Stromal cell of bone marrow (primary cell): Measurements from ENCODE around the gene MYH6.

ENCODE experiments used
- DNase-seq: peaks from one replicate; pipeline ENCODE4 v3.0.0-alpha.2; 2012; ENCODE audit warnings: low read depth

Gene MYH6

DNA sequence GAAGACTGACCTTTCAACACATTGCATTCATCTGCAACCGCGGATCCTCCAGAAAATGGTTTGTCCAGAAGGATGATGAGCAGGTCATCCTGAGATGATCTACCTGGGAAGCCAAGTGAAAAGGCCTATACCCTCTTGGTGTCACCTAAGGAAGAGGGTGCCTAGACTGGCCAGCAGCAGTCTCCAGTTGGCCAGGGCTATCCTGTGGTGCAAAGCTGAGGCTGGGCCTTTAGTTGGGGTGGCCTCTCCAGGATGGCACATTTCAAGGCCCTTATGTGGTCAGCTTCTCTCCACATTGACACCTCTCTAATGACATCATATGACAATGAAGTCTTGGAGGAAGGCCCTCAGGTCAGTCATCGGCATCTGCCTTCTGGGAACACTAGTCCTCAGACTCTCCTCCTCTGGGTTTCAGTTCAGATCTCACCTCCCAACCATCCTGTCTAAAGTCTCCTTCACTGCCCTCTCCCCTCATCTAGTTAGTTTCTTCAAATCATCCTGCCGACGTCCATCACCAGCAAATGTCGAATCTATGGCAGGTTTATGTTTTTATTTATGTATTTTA is 52.1 kb downstream of the MYH6 start:
- DNase-seq = no peak

DNA sequence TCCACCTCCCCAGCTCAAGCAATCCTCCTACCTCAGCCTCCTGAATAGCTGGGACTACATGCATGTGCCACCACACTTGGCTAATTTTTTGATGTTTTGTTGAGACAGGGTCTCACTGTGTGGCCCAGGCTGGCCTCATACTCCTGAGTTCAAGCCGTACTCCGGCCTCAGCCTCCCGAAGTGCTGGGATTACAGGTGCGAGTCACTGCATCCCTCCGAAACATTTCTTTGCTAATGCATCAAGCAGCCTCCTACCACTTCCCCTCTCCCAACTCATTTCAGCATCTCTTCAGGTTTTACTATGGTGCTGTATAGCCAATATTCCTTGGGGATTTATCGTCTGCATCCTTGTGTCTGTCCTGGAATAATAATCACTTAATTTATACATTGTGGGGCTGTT is 53.1 kb downstream of the MYH6 start:
- no peak for DNase-seq

DNA sequence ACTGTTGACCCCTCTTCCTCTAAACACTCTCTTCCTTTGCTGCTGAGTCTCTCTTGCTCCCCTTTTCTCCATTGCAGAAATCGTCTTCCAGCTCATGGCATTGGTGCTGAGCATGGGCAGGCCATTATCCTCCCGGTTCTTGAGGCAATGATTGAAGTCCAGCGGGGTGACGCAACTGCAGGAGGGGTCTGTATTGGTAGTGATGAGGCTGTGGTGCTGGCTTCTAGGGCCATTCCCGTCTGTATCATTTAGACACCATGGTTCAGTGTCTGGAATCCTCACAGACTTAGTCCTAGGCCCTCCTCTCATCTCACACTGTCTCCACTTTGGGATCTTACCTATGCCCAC is 54.7 kb downstream of the MYH6 start:
- no peak for DNase-seq

DNA sequence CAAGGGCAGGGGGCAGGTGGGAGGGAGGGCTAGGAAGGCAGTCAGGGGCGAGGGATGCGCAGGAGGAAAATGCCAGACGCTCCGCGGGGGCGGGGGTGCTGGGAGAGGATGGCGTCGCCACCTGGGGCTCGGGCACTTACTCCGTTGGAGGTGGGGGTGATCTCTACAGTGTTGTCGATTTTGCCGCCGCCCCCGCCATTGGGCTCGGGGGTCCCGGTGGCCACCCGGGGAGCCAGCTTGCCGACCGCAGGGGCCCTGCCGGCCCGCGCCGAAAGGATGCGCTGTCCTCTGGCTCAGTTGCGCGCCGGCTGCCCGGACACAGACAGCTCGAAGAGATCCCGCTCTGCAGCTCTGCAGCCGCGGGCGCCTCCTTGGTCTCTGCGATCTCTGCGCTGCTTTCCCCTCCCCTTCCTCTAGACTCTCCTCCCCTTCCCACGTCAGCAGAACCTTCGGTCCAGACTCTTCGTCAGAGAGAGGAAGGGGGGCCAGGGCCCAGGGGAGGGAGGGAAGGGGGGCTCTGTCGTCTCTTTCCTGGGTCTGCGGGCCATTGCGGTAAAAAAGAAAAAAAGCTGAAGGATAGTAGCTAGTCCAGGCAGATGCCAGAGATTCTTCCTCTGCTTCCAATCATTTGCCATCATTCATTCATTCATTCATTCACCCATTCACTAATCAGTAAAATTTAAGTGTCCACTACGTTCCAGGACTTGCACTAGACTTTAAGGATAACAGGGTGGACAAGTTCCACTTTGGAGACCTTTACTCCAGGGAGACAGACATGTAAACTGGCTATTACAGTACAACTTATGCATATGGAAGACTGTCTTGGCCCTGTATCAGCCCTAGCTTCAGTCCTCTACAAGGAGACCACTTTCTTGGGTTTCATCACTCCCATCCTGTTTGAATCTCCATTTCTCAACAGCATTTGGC is 55.3 kb downstream of the MYH6 start, which contains the start of gene SLC22A17:
Gene SLC22A17, minus strand, starts transcription at position 382 of the 927 bp plus-strand sequence.
- peak; percentile 81 for DNase-seq

DNA sequence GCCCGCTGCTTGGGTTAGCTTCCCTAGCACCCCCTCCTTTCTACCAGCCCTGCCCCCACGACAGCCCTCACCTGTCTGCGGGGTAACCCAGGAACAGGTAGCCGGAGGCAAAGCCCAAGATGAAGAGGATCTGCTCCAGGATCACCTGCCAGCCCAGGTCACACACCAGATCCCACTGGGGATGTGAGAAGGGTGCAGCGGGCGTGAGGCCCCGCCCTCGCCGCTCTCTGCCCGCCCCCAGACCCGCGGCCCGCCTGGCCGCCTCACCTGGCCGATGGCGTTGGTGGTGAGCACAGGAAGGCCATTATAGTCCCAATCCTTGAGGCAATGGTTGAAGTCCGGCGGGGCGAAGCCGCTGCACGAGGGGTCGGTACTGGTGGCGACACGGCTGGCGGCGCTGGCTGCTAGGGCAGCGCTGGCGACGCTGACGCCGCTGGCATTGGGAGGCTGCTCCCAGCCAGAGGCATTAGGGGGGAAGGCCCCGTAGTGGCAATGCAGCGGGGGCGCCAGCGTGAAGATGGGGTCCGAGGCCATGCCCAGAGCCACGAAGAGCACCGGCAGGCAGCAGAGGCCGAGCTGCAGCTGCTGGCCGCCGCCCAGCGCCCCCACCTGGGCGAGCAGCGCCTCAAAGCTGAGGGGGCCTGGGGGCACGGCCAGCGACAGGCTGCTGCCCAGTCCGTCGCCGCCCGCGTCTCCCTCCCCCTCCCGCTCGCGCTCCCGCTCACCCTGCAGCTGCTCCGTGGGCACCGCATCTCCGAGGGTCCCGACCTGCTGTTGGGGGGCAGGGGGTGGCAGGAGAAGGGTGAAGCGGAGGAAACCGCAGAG is 56.2 kb downstream of the MYH6 start:
- no peak for DNase-seq

DNA sequence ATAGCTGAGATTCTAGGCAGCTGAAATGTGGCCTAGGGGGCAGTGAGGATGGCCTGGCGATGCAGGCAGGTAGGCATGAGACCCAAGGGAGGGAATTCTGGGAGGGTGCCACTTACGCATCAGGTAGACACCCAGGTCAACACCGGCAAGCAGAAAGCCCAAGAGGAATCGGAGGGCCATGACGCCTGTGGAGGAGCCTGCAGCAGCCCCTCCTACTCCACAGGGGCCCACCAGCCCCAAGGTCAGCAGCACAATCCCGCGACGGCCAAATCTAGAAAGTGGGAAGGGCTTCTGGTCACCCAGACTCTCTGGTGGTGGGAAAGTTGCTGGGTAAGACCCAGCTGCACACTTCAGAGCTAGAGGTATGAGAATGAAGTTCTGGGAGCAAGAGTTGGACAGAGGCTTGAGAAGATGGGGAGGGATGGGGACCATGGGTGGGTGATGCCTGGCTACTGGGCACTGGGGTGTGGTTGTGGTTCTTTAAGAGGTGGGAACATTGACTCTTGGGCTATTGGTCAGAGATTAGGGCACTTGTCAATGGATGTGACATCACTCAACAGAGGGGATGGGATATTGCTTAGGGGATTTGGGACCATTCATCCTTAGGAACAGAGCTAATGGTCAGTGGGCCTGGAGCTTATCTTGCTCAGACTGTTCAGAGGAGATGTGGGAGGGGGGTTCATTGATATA is 58.8 kb downstream of the MYH6 start:
- no peak for DNase-seq

DNA sequence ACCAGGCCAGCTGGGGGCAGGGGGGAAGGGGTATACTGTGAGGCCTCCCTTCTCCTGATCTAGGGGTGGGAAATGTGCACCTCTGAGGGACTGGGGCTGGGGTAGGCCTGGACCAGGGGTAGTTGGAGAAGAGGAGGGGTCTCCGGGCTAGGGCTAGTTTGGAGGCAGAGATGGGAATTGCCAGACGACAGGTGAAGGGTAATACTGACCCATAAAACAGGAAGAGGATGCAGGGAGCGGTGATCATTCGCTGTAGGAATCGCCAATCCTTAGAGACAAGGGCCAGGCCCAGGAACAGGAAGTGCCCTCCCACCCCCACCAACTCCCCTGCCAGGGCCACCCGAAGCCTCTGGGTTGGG is 59.8 kb downstream of the MYH6 start:
- DNase-seq = no peak

DNA sequence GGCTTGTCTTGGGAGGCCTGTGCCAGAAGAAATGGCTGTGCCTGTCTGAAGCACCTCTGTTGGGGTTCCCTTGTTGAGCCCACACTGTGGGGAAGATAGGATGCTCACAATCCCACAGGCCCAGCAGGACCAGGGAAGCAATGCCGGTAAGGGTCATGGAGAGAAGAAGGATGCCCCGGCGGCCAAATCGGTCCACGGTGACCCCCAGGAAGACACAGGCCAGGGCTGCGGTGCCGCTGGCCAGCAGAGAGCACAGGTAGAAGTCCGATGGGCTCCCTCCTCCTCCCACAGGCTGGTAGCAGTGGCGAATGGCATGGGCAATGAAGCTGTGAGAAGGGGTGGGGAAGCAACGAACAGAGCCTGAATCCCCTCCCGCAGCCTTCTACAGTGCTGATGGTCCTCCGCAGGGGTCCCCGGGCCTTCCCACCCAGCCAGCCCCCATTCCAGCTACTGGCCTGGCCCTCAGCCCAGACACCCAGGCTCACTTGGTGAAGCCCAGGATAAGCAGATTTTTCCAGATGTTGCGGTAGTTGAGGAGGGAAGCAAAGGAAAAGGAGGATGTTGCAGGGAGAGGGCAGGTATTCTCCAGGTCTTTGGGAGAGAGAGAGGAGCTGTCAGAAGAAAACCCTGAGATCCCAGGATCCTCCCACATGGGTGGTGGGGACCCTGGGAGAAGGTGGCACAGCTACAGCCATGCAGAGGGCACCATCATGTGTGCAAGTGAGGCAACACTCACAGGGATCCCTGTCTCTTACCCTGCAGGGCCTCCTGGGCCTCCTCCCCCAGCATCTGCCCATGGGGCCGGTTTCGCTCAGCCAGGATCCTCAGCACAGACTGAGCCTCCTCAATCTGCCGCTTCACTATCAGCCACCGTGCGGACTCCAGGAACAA is 60.4 kb downstream of the MYH6 start:
- DNase-seq = no peak

DNA sequence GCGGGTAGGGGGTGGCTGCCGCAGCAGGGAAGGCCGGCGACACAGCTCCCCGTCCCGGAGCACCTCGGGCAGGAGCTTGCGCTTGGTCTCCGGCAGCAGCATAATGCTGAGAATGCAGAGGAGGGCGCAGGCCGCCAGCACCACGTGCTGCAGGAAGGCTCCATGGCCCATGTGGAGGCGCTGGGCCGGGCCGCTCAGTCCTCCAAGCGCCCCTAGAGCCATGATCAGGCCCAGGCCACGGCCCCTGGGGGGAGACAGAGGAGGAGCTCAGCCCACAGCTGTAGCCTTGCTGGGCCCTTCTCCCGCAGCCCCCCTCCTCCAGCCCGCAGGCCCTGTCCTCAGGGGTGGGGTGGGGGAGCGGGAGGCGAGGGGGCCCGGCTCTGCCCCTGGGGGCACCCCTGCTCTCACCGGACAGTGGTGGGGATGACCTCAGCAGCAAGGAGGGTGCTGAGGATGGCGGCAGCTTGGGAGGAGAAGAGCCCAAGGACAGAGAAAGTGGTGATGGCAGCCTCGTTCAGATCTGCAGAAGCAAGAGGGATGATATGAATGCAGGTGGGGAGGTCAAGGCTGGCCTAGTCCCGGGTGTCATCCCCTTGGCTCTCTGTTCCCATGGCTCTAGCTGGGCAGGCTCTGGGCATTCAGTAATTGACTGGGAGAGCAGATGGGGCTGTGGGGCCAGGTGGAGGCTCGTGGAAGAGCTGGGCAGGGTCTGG is 61.2 kb downstream of the MYH6 start:
- no peak for DNase-seq

DNA sequence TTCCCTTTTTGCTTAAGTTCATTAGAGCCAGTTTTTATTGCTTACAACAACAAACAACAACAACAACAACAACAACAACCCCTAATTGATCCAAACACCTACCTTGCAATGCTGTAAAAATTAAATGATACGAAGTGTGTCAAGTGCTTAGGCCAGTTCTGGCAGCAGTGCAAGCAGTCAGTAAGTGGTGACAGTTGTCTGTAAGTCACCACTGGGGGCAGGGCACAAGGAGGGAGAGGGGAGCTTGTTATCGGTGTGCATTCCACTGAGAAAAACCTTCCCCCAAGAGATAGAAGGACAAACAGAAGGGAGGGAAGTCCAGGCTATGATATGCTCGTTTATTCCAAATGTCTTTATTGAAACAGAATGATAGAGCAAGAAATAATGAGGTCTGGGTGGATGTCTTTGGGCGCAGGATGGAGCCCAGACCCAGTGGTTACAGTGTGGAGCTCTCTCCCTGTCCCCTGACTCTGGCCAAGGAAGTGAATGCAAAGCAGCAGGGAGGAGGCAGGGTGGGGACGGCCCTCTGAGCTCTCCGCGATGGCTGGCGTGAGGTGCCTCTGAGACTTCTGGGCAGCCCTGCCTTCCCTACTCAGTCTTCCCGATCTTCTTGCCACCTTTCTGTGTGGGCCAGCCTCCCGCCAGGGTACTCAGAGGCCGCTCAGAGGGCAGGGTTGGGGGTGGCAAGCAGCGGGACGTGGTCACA is 61.9 kb downstream of the MYH6 start:
- no peak for DNase-seq

DNA sequence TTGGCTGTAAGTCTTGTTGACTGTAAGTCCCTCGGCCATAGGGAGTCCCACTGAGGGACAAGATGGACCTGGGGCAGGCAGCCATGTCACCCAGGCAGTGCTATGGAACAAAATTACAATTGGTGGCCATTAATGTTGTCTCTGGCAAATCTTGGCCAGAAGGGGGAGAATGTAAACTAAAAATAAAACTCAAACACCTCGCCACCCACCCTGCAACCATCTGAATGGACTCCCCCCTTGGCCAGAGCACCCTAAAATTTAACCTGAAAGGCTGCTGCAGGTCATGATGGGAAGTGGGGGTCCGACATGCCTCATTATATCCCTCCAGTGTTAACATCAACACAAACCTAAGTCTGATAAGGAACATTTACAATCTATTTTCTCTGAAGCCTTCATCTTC is 63.6 kb downstream of the MYH6 start:
- DNase-seq = no peak

DNA sequence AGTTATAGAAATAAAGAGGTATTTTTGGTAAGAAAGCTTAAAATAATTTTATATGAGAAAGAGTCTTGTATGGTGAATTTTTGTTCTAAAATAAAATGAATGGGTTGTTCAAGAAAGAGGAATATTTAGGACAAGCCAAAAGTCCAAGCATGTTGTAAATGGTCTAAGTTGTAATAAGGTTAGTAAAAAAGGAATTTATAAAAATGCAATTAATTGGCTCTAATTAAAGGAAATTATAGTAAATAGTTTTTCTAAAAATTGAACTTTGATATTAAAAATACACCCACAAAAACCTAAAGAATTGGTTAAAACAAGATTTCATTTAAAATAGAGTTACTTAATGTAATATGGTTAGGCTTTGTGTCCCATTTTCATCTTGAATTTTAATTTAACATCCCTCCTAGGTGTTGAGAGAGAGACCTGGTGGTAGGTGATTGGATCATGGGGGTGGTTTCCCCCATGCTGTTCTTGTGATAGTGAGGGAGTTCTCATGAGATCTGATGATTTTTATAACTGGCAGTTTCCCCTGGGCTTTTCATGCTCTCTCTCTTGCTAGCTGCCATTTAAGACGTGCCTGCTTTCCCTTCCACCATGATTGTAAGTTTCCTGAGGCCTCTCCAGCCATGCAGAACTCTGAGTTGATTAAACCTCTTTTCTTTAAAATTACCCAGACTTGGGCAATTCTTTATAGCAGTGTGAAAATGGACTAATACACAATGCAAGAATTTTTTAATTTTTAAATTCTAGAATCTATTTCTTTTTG is 68.4 kb downstream of the MYH6 start:
- no peak for DNase-seq

DNA sequence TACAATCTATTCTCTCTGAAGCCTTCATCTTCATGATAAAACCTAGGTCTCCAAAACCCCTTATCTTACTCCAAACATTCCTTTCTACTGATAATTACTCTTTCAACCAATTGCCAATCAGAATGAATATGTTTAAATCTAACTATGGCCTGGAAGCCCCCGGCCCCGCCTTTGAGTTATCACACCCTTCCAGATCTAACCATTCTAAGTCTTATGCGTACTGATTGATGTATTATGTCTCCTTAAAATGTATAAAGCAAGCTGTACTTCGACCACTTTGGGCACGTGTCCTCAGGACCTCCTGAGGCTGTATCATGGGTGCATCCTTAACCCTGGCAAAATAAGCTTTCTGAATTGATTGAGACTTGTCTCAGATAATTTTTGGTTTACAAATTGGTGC is 72.5 kb downstream of the MYH6 start:
- DNase-seq = no peak
